EH (cell line): Measurements from ENCODE around the gene ARL15.
"Not testable (repeated sequence)": the region's sequence is repeated elsewhere in the genome, so short reads cannot be mapped to it uniquely, and the experiment has no call there.

ENCODE experiments used
- DNase-seq: peaks from one replicate; pipeline ENCODE4 v3.0.0-alpha.2; 2015; ENCODE audit warnings: low read depth

The ARL15 gene

DNA sequence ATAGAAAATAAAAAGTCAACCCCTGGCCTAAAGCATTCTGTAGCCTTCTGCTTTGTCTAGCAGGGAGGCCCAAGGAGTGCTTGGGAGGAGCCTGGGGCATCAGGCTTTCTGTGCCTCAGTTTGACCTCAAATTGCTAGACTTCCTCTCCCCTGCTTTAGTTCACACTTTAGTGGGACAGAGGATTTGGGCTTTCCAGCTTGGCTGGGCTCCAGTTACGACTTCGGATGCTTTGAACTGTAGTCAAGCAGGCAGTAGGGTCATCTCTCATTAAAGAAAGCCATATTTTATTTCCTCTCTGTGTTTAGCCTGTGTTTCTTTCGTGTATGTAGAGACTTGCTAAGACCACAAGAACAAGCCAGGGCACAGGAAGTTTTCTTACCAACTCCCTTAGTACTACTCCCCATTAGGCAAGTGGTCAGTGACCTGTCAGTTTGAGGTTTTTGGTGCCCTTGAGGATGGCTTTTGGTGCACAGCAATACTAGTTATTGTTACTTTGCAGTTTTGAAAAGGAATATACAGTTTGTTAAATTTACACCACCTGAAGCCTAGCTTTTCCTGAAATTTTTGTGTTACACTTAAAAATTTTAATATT is 415.2 kb downstream of the ARL15 start:
- DNase-seq = no peak

DNA sequence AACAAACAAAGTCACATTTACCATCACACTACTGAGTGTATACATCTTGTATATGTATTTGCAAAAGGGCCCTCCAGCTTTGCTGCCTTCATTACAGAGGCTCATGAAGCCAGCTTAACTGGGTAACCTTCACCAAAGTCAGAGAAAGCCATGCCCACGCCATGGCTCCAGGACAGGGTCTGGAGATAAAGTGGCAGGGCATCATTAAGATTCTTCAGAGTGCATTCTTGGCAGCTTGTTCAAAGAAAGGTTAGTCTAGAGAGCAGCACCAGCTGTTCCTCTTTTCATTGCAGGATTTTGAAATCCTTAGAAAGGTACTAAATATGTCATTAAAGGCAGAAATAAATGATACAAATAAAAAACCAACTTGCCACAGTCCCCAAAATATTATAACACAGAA is 416.7 kb downstream of the ARL15 start:
- DNase-seq = no peak

- DNase-seq = peak; percentile 15
Observed at GRCh38 chr5:53892224-53892623, 418.1 kb downstream of the ARL15 start.

- DNase-seq = no peak
Observed at GRCh38 chr5:53891159-53891558, 419.2 kb downstream of the ARL15 start.

DNA sequence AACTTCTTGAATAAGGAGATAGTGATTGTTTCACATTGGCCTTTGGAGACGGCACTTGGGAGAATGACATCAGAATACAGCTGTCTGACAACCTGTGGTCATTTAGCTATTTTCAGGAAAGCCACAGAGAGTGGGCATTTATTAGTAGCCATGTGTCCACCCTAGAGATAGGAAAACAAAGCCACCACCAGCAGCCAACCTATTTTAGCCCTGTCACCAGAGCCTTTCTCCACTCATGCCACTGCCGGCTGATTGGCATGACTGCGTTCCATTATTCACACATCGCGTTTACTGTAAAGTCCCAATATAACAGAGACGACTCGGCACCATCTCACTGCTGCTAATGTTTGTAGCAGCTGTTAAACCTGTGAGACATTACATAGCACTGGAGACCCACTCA is 419.9 kb downstream of the ARL15 start:
- DNase-seq = no peak

DNA sequence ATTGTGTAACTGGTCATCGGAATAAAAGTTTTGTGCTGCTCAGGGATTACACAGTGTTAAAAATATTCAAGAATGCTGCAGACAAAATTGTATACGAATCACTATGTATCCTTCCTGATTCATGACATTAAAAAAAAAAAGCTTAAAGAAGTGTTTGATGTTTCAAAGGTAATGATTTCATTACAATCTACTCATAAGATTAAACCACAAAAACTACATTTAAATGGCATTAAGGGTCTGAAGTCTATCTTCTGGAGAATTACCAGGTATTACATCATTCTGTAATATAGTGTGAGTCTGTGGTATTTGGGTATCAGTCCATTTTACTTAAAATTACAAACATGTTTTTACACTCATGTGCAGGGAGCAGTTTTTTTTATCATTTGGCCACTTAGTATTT is 425.5 kb downstream of the ARL15 start:
- peak; percentile 27 for DNase-seq

GRCh38 chr5:53884417-53884816 is 426.0 kb downstream of the ARL15 start:
- DNase-seq = no peak

DNA sequence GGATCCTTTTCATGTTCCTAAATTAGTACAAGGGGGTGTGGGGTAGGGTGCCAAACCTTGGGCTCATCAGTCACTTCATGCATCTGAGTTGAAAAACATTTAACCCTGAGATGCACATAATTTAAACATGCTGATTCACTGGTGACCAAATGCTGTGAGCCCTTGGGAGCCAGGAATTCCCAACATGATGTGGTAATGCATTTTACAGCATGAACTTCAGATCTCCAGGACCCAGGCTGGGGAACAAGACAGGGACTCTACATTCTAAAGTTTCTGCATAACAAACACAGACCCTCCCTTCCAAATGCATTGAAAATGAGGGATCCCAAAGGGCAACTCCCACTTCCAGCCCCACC is 427.7 kb downstream of the ARL15 start:
- peak; percentile 65 for DNase-seq

DNA sequence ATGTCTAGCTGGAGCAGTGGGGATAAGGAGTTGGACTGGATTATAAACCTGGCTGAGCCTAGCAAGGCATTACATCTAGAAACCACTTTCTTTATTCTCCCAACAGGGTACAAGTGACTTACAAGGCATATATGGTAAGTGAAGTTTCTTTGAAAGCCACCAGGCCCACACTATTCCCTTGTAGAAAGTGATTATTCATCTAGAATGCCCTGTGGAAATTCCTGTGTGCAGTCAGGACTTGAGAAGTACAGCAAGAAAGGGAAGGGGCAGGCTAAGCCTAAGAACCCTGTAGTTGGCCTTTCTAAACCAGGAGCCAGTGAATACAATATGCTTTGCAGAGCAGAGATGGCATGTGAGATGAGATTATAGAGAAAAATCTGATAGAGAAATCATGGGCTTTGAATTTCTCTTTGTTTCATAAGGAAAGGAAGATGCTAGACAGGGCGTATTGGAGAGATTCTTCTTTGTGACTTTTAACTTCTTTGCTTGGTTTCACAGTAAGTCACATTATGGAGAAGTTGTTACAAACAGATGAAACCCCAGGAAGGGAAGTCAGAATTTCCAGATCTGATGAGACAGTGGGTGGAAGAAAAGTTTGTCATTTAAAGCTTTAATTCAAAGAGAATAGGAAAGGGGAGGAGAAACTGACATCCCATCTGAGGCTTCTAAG is 428.2 kb downstream of the ARL15 start:
- peak; percentile 9 for DNase-seq

DNA sequence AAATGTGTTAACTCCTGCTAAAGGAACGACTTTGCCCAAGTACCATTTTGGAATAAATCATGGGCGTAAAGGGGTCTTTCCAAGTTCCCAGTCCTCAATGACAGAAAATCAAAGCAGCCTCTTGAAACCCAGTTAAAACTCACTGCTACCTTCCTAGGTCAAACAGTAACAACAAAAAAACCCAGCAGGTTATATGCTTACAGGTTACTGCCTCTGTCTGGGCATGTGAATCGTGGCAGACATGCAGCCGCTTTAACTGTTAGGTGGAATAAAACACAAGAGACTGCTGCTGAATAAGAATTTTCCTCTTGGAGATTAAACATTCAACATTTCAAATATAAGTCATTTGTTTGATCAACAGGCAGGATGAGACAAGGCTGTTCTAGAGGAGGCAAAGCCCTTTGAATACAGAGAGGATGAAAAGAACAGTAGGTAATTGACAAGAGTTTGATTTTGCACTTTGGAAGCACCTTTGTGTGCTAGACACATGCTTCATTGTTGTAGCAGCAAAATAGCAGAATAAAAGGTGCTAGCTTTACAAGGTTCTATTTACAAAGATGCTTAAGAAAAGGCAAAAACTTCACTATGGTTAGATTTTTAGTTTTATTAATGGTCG is 430.6 kb downstream of the ARL15 start:
- DNase-seq = no peak

GRCh38 chr5:53878015-53878414 is 432.4 kb downstream of the ARL15 start:
- DNase-seq = no peak

- peak; percentile 92 for DNase-seq
Observed at GRCh38 chr5:53877243-53877642, 433.1 kb downstream of the ARL15 start.

GRCh38 chr5:53874409-53874808 is 436.0 kb downstream of the ARL15 start:
- peak; percentile 19 for DNase-seq

DNA sequence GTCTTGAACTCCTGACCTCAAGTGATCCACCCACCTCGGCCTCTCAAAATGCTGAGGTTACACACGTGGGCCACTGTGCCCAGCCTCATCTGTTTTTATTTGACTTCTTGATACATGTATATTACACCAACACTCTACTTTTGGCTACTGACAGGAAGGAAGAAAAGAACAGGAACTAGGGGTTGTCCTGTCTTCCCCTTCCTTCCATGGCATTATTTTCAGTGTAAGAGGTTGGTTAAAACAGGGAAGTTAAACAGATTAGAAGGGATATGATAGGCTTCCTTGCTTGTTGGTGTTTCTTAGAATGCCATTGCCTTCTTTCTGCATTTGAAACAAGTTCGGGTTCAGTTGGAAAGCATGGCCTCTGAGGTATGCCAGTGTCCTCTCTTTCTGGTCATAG is 437.1 kb downstream of the ARL15 start:
- no peak for DNase-seq

GRCh38 chr5:53871775-53872174 is 438.6 kb downstream of the ARL15 start:
- DNase-seq = no peak

- DNase-seq = peak; percentile 7
Observed at GRCh38 chr5:53871050-53871449, 439.3 kb downstream of the ARL15 start.

GRCh38 chr5:53858700-53859456 is 451.5 kb downstream of the ARL15 start:
- no peak for DNase-seq

DNA sequence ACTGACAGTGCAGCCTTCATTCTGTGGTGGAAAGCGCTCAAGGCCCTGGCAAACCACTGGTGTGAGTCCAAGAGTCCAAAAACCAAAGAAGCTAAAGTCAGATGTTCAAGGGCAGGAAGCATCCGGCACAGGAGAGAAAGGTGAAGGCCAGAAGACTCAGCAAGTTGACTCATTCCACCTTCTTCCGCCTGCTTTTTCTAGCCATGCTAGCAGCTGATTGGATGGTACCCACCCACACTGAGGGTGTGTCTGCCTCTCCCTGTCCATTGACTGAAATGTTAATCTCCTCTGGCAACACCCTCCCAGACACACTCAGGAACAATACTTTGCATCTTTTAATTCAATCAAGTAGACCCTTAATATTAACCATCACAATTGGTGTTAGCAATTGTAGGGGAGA is 453.9 kb downstream of the ARL15 start:
- no peak for DNase-seq

- not testable (repeated sequence) for DNase-seq
Observed at GRCh38 chr5:53836851-53837430, 473.4 kb downstream of the ARL15 start.

DNA sequence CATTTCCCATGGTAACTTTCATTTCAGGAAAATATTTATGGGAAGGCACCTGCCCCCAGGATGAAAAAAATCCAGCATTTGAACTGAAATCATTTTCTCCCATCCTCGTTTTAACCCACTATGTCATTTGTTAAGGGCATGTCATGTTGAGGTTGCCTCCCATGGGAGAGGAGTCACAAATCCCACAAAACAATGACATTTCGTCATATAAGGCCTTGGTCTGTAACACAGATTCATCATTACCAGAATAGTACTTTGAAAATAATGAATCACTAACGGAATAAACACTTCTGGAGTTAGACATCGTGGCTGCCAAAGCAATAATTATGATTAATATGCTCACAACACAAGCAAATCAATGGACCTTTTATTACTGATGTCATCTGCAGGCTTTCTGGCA is 475.9 kb downstream of the ARL15 start:
- DNase-seq = no peak
